Measurements from ENCODE around the gene NDUFS6. TPM values are rescaled to one million over a fixed set of nuclear protein-coding genes. Genes with fewer than 3 reads are reported as not detected.

Gene NDUFS6
- polyA plus RNA-seq, 1 donor from 2014 or later, result 72.0 TPM

- Histone ChIP-seq H3K36me3 (ENCODE audit: insufficient read depth, low read length) (no peaks in the 10 kb centered on the region), H3F3A (ENCODE audit: insufficient read depth, low read length, poor library complexity, severe bottlenecking) (no peaks in the 10 kb centered on the region), H3K9me2 (ENCODE audit: insufficient read depth, low read length) (no peaks in the 10 kb centered on the region), H3K27me3 (ENCODE audit: insufficient read depth, low read depth, low read length) (peaks cover 15% of the 10 kb centered on the region), H3K4me3 (ENCODE audit: low read length) (no peak overlapping the region), H3K27ac (ENCODE audit: low read length) (no peak overlapping the region), H3K4me2 (ENCODE audit: low read length) (no peak overlapping the region), H3K9me3 (ENCODE audit: low read length) (no peaks in the 10 kb centered on the region), H3K79me2 (replicated peaks; ENCODE audit: insufficient read depth, low read length) (no peaks in the 10 kb centered on the region), H4K20me1 (ENCODE audit: insufficient read depth) (no peaks in the 10 kb centered on the region), H3K9ac (ENCODE audit: low read length) (no peak overlapping the region), H2AFZ (ENCODE audit: low read depth, low read length) (no peak overlapping the region)
- no peak for TF ChIP-seq MXI1 (conservative IDR thresholded peaks at IDR 0.05; ENCODE audit: poor library complexity, severe bottlenecking)
- TF ChIP-seq CTCF (IDR thresholded peaks at IDR 0.05; ENCODE audit: poor library complexity, severe bottlenecking), result no peak
- TF ChIP-seq EP300 (conservative IDR thresholded peaks at IDR 0.05; ENCODE audit: poor library complexity, severe bottlenecking), result no peak
- TF ChIP-seq SMC3 (conservative IDR thresholded peaks at IDR 0.05; ENCODE audit: poor library complexity), result no peak
- no peak for TF ChIP-seq TAF1 (IDR thresholded peaks at IDR 0.05; ENCODE audit: low read depth)
- no peak for TF ChIP-seq EZH2 (IDR thresholded peaks at IDR 0.05; ENCODE audit: borderline replicate concordance, insufficient read depth, low read length, poor library complexity, severe bottlenecking)
- TF ChIP-seq RAD21 (conservative IDR thresholded peaks at IDR 0.05), result no peak
- TF ChIP-seq POLR2AphosphoS5 (IDR thresholded peaks at IDR 0.05), result no peak
- TF ChIP-seq, protein P1, sequence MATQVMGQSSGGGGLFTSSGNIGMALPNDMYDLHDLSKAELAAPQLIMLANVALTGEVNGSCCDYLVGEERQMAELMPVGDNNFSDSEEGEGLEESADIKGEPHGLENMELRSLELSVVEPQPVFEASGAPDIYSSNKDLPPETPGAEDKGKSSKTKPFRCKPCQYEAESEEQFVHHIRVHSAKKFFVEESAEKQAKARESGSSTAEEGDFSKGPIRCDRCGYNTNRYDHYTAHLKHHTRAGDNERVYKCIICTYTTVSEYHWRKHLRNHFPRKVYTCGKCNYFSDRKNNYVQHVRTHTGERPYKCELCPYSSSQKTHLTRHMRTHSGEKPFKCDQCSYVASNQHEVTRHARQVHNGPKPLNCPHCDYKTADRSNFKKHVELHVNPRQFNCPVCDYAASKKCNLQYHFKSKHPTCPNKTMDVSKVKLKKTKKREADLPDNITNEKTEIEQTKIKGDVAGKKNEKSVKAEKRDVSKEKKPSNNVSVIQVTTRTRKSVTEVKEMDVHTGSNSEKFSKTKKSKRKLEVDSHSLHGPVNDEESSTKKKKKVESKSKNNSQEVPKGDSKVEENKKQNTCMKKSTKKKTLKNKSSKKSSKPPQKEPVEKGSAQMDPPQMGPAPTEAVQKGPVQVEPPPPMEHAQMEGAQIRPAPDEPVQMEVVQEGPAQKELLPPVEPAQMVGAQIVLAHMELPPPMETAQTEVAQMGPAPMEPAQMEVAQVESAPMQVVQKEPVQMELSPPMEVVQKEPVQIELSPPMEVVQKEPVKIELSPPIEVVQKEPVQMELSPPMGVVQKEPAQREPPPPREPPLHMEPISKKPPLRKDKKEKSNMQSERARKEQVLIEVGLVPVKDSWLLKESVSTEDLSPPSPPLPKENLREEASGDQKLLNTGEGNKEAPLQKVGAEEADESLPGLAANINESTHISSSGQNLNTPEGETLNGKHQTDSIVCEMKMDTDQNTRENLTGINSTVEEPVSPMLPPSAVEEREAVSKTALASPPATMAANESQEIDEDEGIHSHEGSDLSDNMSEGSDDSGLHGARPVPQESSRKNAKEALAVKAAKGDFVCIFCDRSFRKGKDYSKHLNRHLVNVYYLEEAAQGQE (IDR thresholded peaks at IDR 0.05; ENCODE audit: borderline replicate concordance), result no peak
Measured at GRCh38 chr5:1844708-1845436, 43.7 kb downstream of the NDUFS6 start.

DNA sequence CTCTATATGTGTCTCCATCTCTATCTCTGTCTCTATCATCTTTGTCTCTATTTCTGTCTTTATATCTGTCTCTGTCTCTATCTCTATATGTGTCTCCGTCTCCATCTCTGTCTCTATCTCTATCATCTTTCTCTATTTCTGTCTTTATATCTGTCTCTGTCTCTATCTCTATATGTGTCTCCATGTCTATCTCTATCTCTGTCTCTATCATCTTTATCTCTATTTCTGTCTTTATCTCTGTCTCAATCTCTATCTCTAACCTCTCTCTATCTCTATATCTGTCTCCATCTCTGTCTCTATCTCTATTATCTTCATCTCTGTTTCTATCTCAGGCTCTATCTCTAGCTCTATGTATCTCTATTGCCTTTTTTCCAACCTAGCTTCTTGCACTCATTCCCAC lies 44.5 kb downstream of the NDUFS6 start:
- H3F3A ChIP-seq (ENCODE audit: insufficient read depth, low read length, poor library complexity, severe bottlenecking), result no peaks in the 10 kb centered on the region
- no peaks in the 10 kb centered on the region for H4K20me1 ChIP-seq (ENCODE audit: insufficient read depth)
- TF ChIP-seq POLR2AphosphoS5 (IDR thresholded peaks at IDR 0.05) (no peak), MXI1 (conservative IDR thresholded peaks at IDR 0.05; ENCODE audit: poor library complexity, severe bottlenecking) (no peak), EP300 (conservative IDR thresholded peaks at IDR 0.05; ENCODE audit: poor library complexity, severe bottlenecking) (no peak), SMC3 (conservative IDR thresholded peaks at IDR 0.05; ENCODE audit: poor library complexity) (no peak), TAF1 (IDR thresholded peaks at IDR 0.05; ENCODE audit: low read depth) (no peak), RAD21 (conservative IDR thresholded peaks at IDR 0.05) (no peak), CTCF (IDR thresholded peaks at IDR 0.05; ENCODE audit: poor library complexity, severe bottlenecking) (no peak), EZH2 (IDR thresholded peaks at IDR 0.05; ENCODE audit: borderline replicate concordance, insufficient read depth, low read length, poor library complexity, severe bottlenecking) (no peak)
- TF ChIP-seq, protein P1 (IDR thresholded peaks at IDR 0.05; ENCODE audit: borderline replicate concordance), result no peak
- no peak overlapping the region for H2AFZ ChIP-seq (ENCODE audit: low read depth, low read length)
- no peaks in the 10 kb centered on the region for H3K79me2 ChIP-seq (replicated peaks; ENCODE audit: insufficient read depth, low read length)
- H3K27ac ChIP-seq (ENCODE audit: low read length), result no peak overlapping the region
- no peak overlapping the region for H3K4me3 ChIP-seq (ENCODE audit: low read length)
- no peaks in the 10 kb centered on the region for H3K9me2 ChIP-seq (ENCODE audit: insufficient read depth, low read length)
- H3K27me3 ChIP-seq (ENCODE audit: insufficient read depth, low read depth, low read length), result peaks cover 23% of the 10 kb centered on the region
- H3K36me3 ChIP-seq (ENCODE audit: insufficient read depth, low read length), result no peaks in the 10 kb centered on the region
- H3K4me2 ChIP-seq (ENCODE audit: low read length), result no peak overlapping the region
- no peaks in the 10 kb centered on the region for H3K9me3 ChIP-seq (ENCODE audit: low read length)
- H3K9ac ChIP-seq (ENCODE audit: low read length), result no peak overlapping the region

Measured in neural cell (in vitro differentiated cells).